K562 (cell line): ENCODE measurements around the gene IFI27L1. TPM values are rescaled to one million over a fixed set of nuclear protein-coding genes. Genes with fewer than 3 reads are reported as not detected.
A peak's percentile ranks its signal among the peaks of the same experiment; 100 is the strongest.

Experiments used
- ATAC-seq: fragments of 200-7000 bp; cut with Tn5 transposase; 3 replicates; pipeline ENCODE4 v1.9.1; 2020; ENCODE audit warnings: moderate library complexity
- BruUV-seq: library from RNA; stranded (reverse); fragments of 400-500 nt; replicated peaks from 2 replicates; lab custom pipeline; 2021; lab: Mats Ljungman, UMichigan
- CTCF ChIA-PET: fragments of 300-600 bp; formaldehyde crosslinking; extraction: SDS; loops from one replicate; lab custom pipeline; 2021; ENCODE audit warnings: low intra/inter-chr PET ratio; lab: Yijun Ruan, JAX
- POLR2A ChIA-PET: fragments of 300-600, 350-650 bp; sonication (Branson Sonifier 250); formaldehyde crosslinking; extraction: SDS; loops from one replicate; lab custom pipeline; 2021; ENCODE audit warnings: antibody characterized with exemption, inconsistent platforms; lab: Yijun Ruan, JAX
- DNase-seq, 4 experiments: peaks; one replicate each; pipeline versions ENCODE4 v3.0.0 to v3.0.0-alpha.2; 2011 to 2018; ENCODE audit warnings: low spot score in 3 of 4, mixed read lengths in 3 of 4; ENCODE audit errors: extremely low read depth in 1 of 4
- FAIRE-seq: peaks from 2 replicates; lab custom pipeline; 2011; peaks lifted over from hg19 to GRCh38; lab: Jason Lieb, UNC
- H2AFZ ChIP-seq: 2 replicates; pipeline ENCODE4 v1.6.0; 2011; ENCODE audit warnings: low read depth, low read length, control low read depth, inconsistent platforms
- H3K27ac ChIP-seq: fragments of 200-600 bp; 3 replicates; pipeline ENCODE4 v1.8.0; 2011; ENCODE audit warnings: low read depth, mild to moderate bottlenecking, control low read depth, inconsistent platforms, low read length, moderate library complexity, mixed read lengths; ENCODE audit errors: extremely low read depth
- H3K27me3 ChIP-seq, 2 experiments: fragments of 300-600 bp in 1 of 2; 2 replicates in 1 of 2; 3 replicates in 1 of 2; pipeline versions ENCODE4 v1.6.0 to v1.8.0; 2011; ENCODE audit warnings: inconsistent platforms in 2 of 2, low read length in 2 of 2, mild to moderate bottlenecking in 1 of 2, mixed read lengths in 1 of 2, moderate library complexity in 1 of 2; ENCODE audit not compliant: control insufficient read depth in 2 of 2, insufficient read depth in 2 of 2
- H3K36me3 ChIP-seq: fragments of 300-600 bp; 3 replicates; pipeline ENCODE4 v1.8.0; 2011; ENCODE audit warnings: mild to moderate bottlenecking, low read length, inconsistent platforms; ENCODE audit not compliant: control insufficient read depth, insufficient read depth
- H3K4me1 ChIP-seq, 2 experiments: fragments of 200-600 bp in 1 of 2; replicated peaks in 1 of 2; 2 replicates in 1 of 2; 3 replicates in 1 of 2; pipeline versions ENCODE4 v1.5.1 to v1.8.0; 2011; ENCODE audit warnings: inconsistent platforms in 2 of 2, low read length in 2 of 2, mild to moderate bottlenecking in 1 of 2, mixed read lengths in 1 of 2, moderate library complexity in 1 of 2; ENCODE audit not compliant: control insufficient read depth in 2 of 2, insufficient read depth in 2 of 2
- H3K4me2 ChIP-seq: 2 replicates; pipeline ENCODE4 v1.6.1; 2011; ENCODE audit warnings: low read length, control low read depth, inconsistent platforms, mixed read lengths; ENCODE audit not compliant: insufficient read depth
- H3K4me3 ChIP-seq: fragments of 200-600 bp; sonication (generic), shearing (Covaris generic); 2 replicates; pipeline ENCODE4 v1.5.1; 2016; ENCODE audit warnings: control low read depth, inconsistent platforms
- H3K79me2 ChIP-seq: fragments of 200-600 bp; 3 replicates; pipeline ENCODE4 v1.8.0; 2011; ENCODE audit warnings: low read length, inconsistent platforms; ENCODE audit not compliant: control insufficient read depth, insufficient read depth
- H3K9ac ChIP-seq, 2 experiments: 2 replicates each; pipeline versions ENCODE4 v1.6.0 to v1.6.1; 2011; ENCODE audit warnings: low read depth in 2 of 2, low read length in 2 of 2, control low read depth in 1 of 2, inconsistent platforms in 1 of 2, mild to moderate bottlenecking in 1 of 2, mixed read lengths in 1 of 2; ENCODE audit not compliant: insufficient read depth in 1 of 2
- H3K9me1 ChIP-seq: one replicate; pipeline ENCODE4 v1.6.0; 2011; ENCODE audit warnings: inconsistent platforms, mild to moderate bottlenecking, low read length, moderate library complexity; ENCODE audit not compliant: control insufficient read depth, insufficient read depth
- H3K9me3 ChIP-seq: replicated peaks from 2 replicates; pipeline ENCODE4 v1.5.1; 2011; ENCODE audit warnings: low read depth, low read length, inconsistent platforms; ENCODE audit not compliant: control insufficient read depth, insufficient read depth
- H4K20me1 ChIP-seq: replicated peaks from 2 replicates; pipeline ENCODE4 v1.6.1; 2011; ENCODE audit warnings: low read length, inconsistent platforms, mixed read lengths; ENCODE audit not compliant: control insufficient read depth, insufficient read depth
- BRD4 ChIP-seq: fragments of 200-600 bp; sonication (generic); IDR thresholded peaks from 2 replicates; pipeline ENCODE4 v1.6.1; 2017; ENCODE audit warnings: inconsistent platforms
- DMBX1 ChIP-seq: fragments of 250-450 bp; sonication (Bioruptor Pico); IDR thresholded peaks from 2 replicates; pipeline ENCODE4 v1.8.0; 2022; ENCODE audit warnings: inconsistent platforms, mild to moderate bottlenecking, moderate library complexity, borderline replicate concordance
- JUN ChIP-seq, 2 experiments: sonication (generic) in 1 of 2; formaldehyde crosslinking in 1 of 2; IDR thresholded peaks; 2 replicates each; pipeline versions ENCODE4 v1.6.1 to v1.8.0; 2012 to 2022; ENCODE audit warnings: borderline replicate concordance in 2 of 2, mild to moderate bottlenecking in 2 of 2, improper control_type of control experiment in 1 of 2, low read depth in 1 of 2, low read length in 1 of 2, missing genetic modification reagents in 1 of 2
- ZKSCAN8 ChIP-seq: fragments of 200-800 bp; sonication (Bioruptor generic); IDR thresholded peaks from 2 replicates; pipeline ENCODE4 v1.6.1; 2016; ENCODE audit warnings: missing genetic modification characterization, missing compliant biosample characterization
- ZNF24 ChIP-seq: fragments of 450-650 bp; IDR thresholded peaks from 2 replicates; pipeline ENCODE4 v1.6.1; 2016
- ZNF707 ChIP-seq: fragments of 250-450 bp; sonication (Bioruptor Pico); conservative IDR thresholded peaks from 2 replicates; pipeline ENCODE4 v1.8.0; 2022; ENCODE audit warnings: inconsistent platforms, mild to moderate bottlenecking, moderate library complexity
- WGBS: fragments of 100-300 bp; shearing (Covaris generic); methylation state at CpG from one replicate; pipeline ENCODE4 v1.1.6; 2016; ENCODE audit warnings: low coverage, mixed read lengths; ENCODE audit not compliant: insufficient coverage; ENCODE audit errors: missing lambda C conversion rate; 5-methylcytosine and 5-hydroxymethylcytosine counted together
- in situ Hi-C: fragments of 300-500 bp; cut with MboI; formaldehyde crosslinking; loops from 4 replicates; pipeline ENCODE4 v1.15.0; 2018; ENCODE audit warnings: inconsistent platforms, mixed read lengths
- intact Hi-C: fragments of 100-400 bp; cut with micrococcal nuclease; formaldehyde crosslinking; loops from 2 replicates; pipeline ENCODE4 v1.14.2; 2022
- polyA plus RNA-seq, 8 experiments: library from polyadenylated mRNA; depleted of rRNA in 4 of 8; stranded (reverse) in 5 of 8; unstranded in 3 of 8; fragments of >200 nt; fragmentation: Nextera tagmentation in 2 of 8; fragmentation: Illumina TruSeq in 1 of 8; extraction: Ambion mirVana in 2 of 8; extraction: Trizol in 1 of 8; gene quantifications; 2 replicates each; pipeline versions ENCODE4 v1.2.1 to v1.2.3, GENCODE V29; 2011 to 2014; ENCODE audit warnings: inconsistent platforms in 1 of 8, missing spikeins in 1 of 8
- total RNA-seq, 7 experiments: library from RNA; depleted of rRNA in 6 of 7; stranded (reverse); fragments of >200 nt in 6 of 7; fragmentation: Illumina TruSeq in 2 of 7; extraction: Trizol in 2 of 7; gene quantifications; 2 replicates each; pipeline versions ENCODE4 v1.2.1 to v1.2.3, GENCODE V29; 2011 to 2021; ENCODE audit warnings: low replicate concordance in 1 of 7
- TF ChIP-seq, protein P1 (sequence below), 2 experiments: fragments of 450-650 bp in 1 of 2; sonication (generic) in 1 of 2; formaldehyde crosslinking in 1 of 2; IDR thresholded peaks in 1 of 2; conservative IDR thresholded peaks in 1 of 2; 2 replicates each; pipeline versions ENCODE4 v1.6.1 to v1.8.1; 2016 to 2023; ENCODE audit warnings: mild to moderate bottlenecking in 2 of 2, moderate library complexity in 2 of 2, inconsistent platforms in 1 of 2, missing genetic modification reagents in 1 of 2
- TF ChIP-seq, protein P2 (sequence below): sonication (generic); formaldehyde crosslinking; IDR thresholded peaks from 2 replicates; pipeline ENCODE4 v1.8.0; 2022; ENCODE audit warnings: mild to moderate bottlenecking, missing genetic modification reagents

Gene IFI27L1
- total and polyA plus RNA-seq, 9 of the 15 experiments (the other 6 are each of a cell fraction or from before 2014, with no cell fraction given), result 14.5 to 28.0 (median 23.8) TPM

DNA sequence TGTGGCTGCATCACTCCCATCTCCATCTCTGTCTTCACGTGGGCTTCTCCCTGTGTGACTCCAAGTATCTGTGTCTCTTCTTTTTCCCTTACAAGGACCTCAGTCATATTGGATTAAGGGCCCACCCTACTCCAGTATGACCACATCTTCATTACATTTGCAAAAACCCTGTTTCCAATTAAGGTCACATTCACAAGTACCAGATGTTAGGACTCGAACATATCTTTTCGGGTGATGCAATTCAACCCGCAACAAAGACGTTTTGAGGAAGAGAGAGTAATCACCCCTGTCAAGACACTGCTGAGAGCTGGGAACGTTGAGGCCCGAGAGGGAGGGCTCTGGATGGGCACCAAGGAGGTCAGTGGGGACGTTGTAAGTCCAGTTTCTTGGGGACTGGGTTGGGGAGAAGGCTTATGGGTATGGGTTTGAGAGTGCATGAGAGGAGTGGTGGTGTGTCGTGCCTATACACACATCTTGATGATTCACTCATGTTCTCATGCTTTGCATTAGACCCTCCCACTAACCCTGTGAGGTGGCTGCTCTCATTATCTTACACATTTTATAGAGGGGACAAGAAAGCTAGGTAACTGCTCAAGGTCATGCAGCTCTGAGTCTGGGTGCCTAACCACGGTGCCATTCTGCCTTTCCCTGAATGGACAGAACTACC lies 17.3 kb downstream of the IFI27L1 start:
- Histone ChIP-seq H3K27me3 (no peaks in the 10 kb centered on the region), H3K4me1 (no peaks in the 10 kb centered on the region), H3K9me3 (no peaks in the 10 kb centered on the region), H3K79me2 (no peaks in the 10 kb centered on the region), H2AFZ (no peak overlapping the region), H3K9ac (no peak overlapping the region), H3K36me3 (no peaks in the 10 kb centered on the region), H3K4me3 (no peak overlapping the region), H3K9me1 (peaks cover 2% of the 10 kb centered on the region), H3K4me2 (no peak overlapping the region), H4K20me1 (no peaks in the 10 kb centered on the region), H3K27ac (no peak overlapping the region)
- 32% methylated on average over 10 of the region's 10 CpGs for WGBS
- FAIRE-seq, result no peak
- ChIA-PET CTCF (no interaction called here), POLR2A (interaction anchor here (0.6 to 0.7 kb wide), 2 partner anchors 388 to 451 kb away, joined by 3 read pairs; no protein-coding TSS in a partner anchor)
- no peak for DNase-seq
- no TSS peak for BruUV-seq
- TF ChIP-seq, protein P1, sequence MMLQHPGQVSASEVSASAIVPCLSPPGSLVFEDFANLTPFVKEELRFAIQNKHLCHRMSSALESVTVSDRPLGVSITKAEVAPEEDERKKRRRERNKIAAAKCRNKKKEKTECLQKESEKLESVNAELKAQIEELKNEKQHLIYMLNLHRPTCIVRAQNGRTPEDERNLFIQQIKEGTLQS (IDR thresholded peaks at IDR 0.05), result 0 out of 2 replicates have a peak, but pooled peaks have one; percentile 21
- TF ChIP-seq, protein P1 (CRISPR knock-in tag; conservative IDR thresholded peaks at IDR 0.05), result no peak
- TF ChIP-seq ZNF707, result no peak
- no peak for TF ChIP-seq DMBX1
- no peak for TF ChIP-seq ZNF24
- TF ChIP-seq, protein P2, sequence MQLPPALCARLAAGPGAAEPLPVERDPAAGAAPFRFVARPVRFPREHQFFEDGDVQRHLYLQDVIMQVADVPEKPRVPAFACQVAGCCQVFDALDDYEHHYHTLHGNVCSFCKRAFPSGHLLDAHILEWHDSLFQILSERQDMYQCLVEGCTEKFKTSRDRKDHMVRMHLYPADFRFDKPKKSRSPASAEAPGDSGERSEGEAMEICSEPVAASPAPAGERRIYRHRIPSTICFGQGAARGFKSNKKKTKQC (CRISPR knock-in tag), result no peak
- TF ChIP-seq JUN (IDR thresholded peaks at IDR 0.05; ENCODE audit: borderline replicate concordance, low read depth, low read length), result no peak
- TF ChIP-seq JUN (CRISPR knock-in tag; IDR thresholded peaks at IDR 0.05; ENCODE audit: borderline replicate concordance), result no peak
- no peak for TF ChIP-seq ZKSCAN8
- no peak for TF ChIP-seq BRD4
- ATAC-seq, result no peak
- intact Hi-C loops (no loop called here), in situ Hi-C loops (no loop called here)
